H9 (cell line): Measurements from ENCODE around the gene PITX1. TPM values are rescaled to one million over a fixed set of nuclear protein-coding genes. Genes with fewer than 3 reads are reported as not detected.

ENCODE experiments used
- DNase-seq: peaks from one replicate; pipeline ENCODE4 v3.0.0-alpha.2; 2017
- H2AFZ ChIP-seq: one replicate; pipeline ENCODE4 v1.6.1; 2013; ENCODE audit warnings: mild to moderate bottlenecking, low read length, control low read depth, moderate library complexity
- H2AK5ac ChIP-seq: 2 replicates; pipeline ENCODE4 v1.6.1; 2013; ENCODE audit warnings: low read length, control low read depth, mixed read lengths; ENCODE audit not compliant: insufficient read length
- H2BK120ac ChIP-seq: one replicate; pipeline ENCODE4 v1.6.1; 2013; ENCODE audit warnings: low read depth, mild to moderate bottlenecking, low read length, control low read depth, inconsistent platforms; ENCODE audit not compliant: poor library complexity, severe bottlenecking
- H2BK12ac ChIP-seq: 2 replicates; pipeline ENCODE4 v1.6.1; 2013; ENCODE audit warnings: low read length, control low read depth, mixed read lengths, low read depth; ENCODE audit not compliant: insufficient read length
- H2BK15ac ChIP-seq: 2 replicates; pipeline ENCODE4 v1.6.1; 2013; ENCODE audit warnings: low read depth, low read length, control low read depth
- H2BK20ac ChIP-seq: one replicate; pipeline ENCODE4 v1.6.1; 2013; ENCODE audit warnings: low read depth, mild to moderate bottlenecking, low read length, control low read depth, inconsistent platforms; ENCODE audit not compliant: poor library complexity, severe bottlenecking
- H2BK5ac ChIP-seq: 2 replicates; pipeline ENCODE4 v1.6.1; 2013; ENCODE audit warnings: low read length, control low read depth, mixed read lengths; ENCODE audit not compliant: insufficient read length
- H3K14ac ChIP-seq: 2 replicates; pipeline ENCODE4 v1.6.1; 2013; ENCODE audit warnings: low read length, control low read depth; ENCODE audit not compliant: insufficient read depth
- H3K18ac ChIP-seq: 2 replicates; pipeline ENCODE4 v1.6.1; 2013; ENCODE audit warnings: low read depth, mild to moderate bottlenecking, mixed read lengths, low read length, control low read depth; ENCODE audit not compliant: insufficient read length
- H3K23ac ChIP-seq: 2 replicates; pipeline ENCODE4 v1.6.1; 2013; ENCODE audit warnings: low read length, control low read depth, mixed read lengths, low read depth; ENCODE audit not compliant: insufficient read length
- H3K23me2 ChIP-seq: 2 replicates; pipeline ENCODE4 v1.6.1; 2013; ENCODE audit warnings: low read depth, mild to moderate bottlenecking, mixed read lengths, low read length, control low read depth; ENCODE audit not compliant: insufficient read length, poor library complexity, severe bottlenecking
- H3K27ac ChIP-seq: 2 replicates; pipeline ENCODE4 v1.5.1; 2013; ENCODE audit warnings: low read length, control low read depth, mixed read lengths, low read depth; ENCODE audit not compliant: insufficient read length
- H3K27me3 ChIP-seq: 2 replicates; pipeline ENCODE4 v1.6.1; 2013; ENCODE audit warnings: low read length, control low read depth, inconsistent platforms; ENCODE audit not compliant: insufficient read depth
- H3K4ac ChIP-seq: 2 replicates; pipeline ENCODE4 v1.6.1; 2013; ENCODE audit warnings: low read depth, mild to moderate bottlenecking, control low read depth, inconsistent platforms, low read length, moderate library complexity
- H3K4me1 ChIP-seq: 2 replicates; pipeline ENCODE4 v1.6.1; 2013; ENCODE audit warnings: low read length, control low read depth, inconsistent platforms; ENCODE audit not compliant: insufficient read depth
- H3K4me2 ChIP-seq: 2 replicates; pipeline ENCODE4 v1.6.1; 2013; ENCODE audit warnings: low read length, control low read depth, mixed read lengths; ENCODE audit not compliant: insufficient read length, insufficient read depth
- H3K56ac ChIP-seq: 2 replicates; pipeline ENCODE4 v1.6.1; 2013; ENCODE audit warnings: low read depth, mild to moderate bottlenecking, mixed read lengths, low read length, control low read depth; ENCODE audit not compliant: insufficient read length
- H3K79me1 ChIP-seq: 2 replicates; pipeline ENCODE4 v1.6.1; 2013; ENCODE audit warnings: low read depth, mild to moderate bottlenecking, moderate library complexity, low read length, control low read depth, inconsistent platforms; ENCODE audit not compliant: insufficient read depth, poor library complexity, severe bottlenecking
- H3K79me2 ChIP-seq: 2 replicates; pipeline ENCODE4 v1.6.1; 2013; ENCODE audit warnings: low read length, control low read depth, inconsistent platforms; ENCODE audit not compliant: insufficient read depth
- H3K9ac ChIP-seq: 2 replicates; pipeline ENCODE4 v1.6.1; 2013; ENCODE audit warnings: low read length, control low read depth, mixed read lengths; ENCODE audit not compliant: insufficient read length; ENCODE audit errors: extremely low read depth
- H3K9me3 ChIP-seq: one replicate; pipeline ENCODE4 v1.6.1; 2013; ENCODE audit warnings: low read depth, low read length, inconsistent platforms; ENCODE audit not compliant: control insufficient read depth
- H3T11ph ChIP-seq: one replicate; pipeline ENCODE4 v1.6.1; 2013; ENCODE audit warnings: mild to moderate bottlenecking, low read length, control low read depth, inconsistent platforms
- H4K20me1 ChIP-seq: one replicate; pipeline ENCODE4 v1.6.1; 2013; ENCODE audit not compliant: control insufficient read depth, insufficient read length, insufficient read depth
- H4K5ac ChIP-seq: 2 replicates; pipeline ENCODE4 v1.6.1; 2013; ENCODE audit warnings: low read depth, mild to moderate bottlenecking, mixed read lengths, low read length, control low read depth; ENCODE audit not compliant: insufficient read length
- H4K8ac ChIP-seq: replicated peaks from 2 replicates; pipeline ENCODE4 v1.6.1; 2013; ENCODE audit warnings: low read length, control low read depth, mixed read lengths, low read depth; ENCODE audit not compliant: insufficient read length
- H4K91ac ChIP-seq: 2 replicates; pipeline ENCODE4 v1.6.1; 2013; ENCODE audit warnings: low read depth, mild to moderate bottlenecking, moderate library complexity, mixed read lengths, low read length, control low read depth; ENCODE audit not compliant: insufficient read length
- H3K27ac Mint-ChIP-seq, 3 experiments: 2 replicates in 2 of 3; 3 replicates in 1 of 3; pipeline ENCODE4 v1.8.0; 2020 to 2021; ENCODE audit warnings: mixed read lengths in 3 of 3, mild to moderate bottlenecking in 1 of 3, moderate library complexity in 1 of 3
- H3K27me3 Mint-ChIP-seq: 2 replicates; pipeline ENCODE4 v1.8.0; 2021; ENCODE audit warnings: low read depth, mild to moderate bottlenecking, moderate library complexity, mixed read lengths
- H3K36me3 Mint-ChIP-seq, 3 experiments: 2 replicates in 2 of 3; 3 replicates in 1 of 3; pipeline ENCODE4 v1.8.0; 2020 to 2021; ENCODE audit warnings: low read depth in 3 of 3, mixed read lengths in 3 of 3; ENCODE audit not compliant: insufficient read depth in 1 of 3
- H3K4me1 Mint-ChIP-seq, 2 experiments: 2 replicates each; pipeline ENCODE4 v1.8.0; 2020; ENCODE audit warnings: mixed read lengths in 2 of 2
- H3K4me3 Mint-ChIP-seq, 2 experiments: 2 replicates in 1 of 2; 3 replicates in 1 of 2; pipeline ENCODE4 v1.8.0; 2020 to 2021; ENCODE audit warnings: mild to moderate bottlenecking in 2 of 2, mixed read lengths in 2 of 2, moderate library complexity in 1 of 2
- H3K9me3 Mint-ChIP-seq, 2 experiments: 2 replicates in 1 of 2; 3 replicates in 1 of 2; pipeline ENCODE4 v1.8.0; 2020; ENCODE audit warnings: mild to moderate bottlenecking in 2 of 2, mixed read lengths in 2 of 2, moderate library complexity in 1 of 2
- CTCF ChIP-seq: fragments of 200-600 bp; sonication (generic); conservative IDR thresholded peaks from 3 replicates; pipeline ENCODE4 v1.8.0; 2021; ENCODE audit warnings: antibody characterized with exemption, mild to moderate bottlenecking
- WGBS: extraction: QIAGEN DNeasy Blood & Tissue Kit; methylation state at CpG from one replicate; pipeline ENCODE4 v1.1.7; 2013; ENCODE audit warnings: missing lambda C conversion rate, low lambda C conversion rate, mixed read lengths; ENCODE audit not compliant: insufficient read length; ENCODE audit errors: extremely low coverage; 5-methylcytosine and 5-hydroxymethylcytosine counted together
- total RNA-seq: library from RNA; stranded (reverse); gene quantifications from 2 replicates; pipeline ENCODE4 v1.2.1, GENCODE V29; 2021

PITX1 gene
- total RNA-seq, 1 experiment from 2014 or later: not detected

GRCh38 chr5:135065306-135066265 is 31.6 kb upstream of the PITX1 start:
- Histone ChIP-seq H3K9me3 (no peaks in the 10 kb centered on the region), H4K91ac (no peak overlapping the region), H2BK5ac (no peak overlapping the region), H3K27me3 (no peaks in the 10 kb centered on the region), H4K8ac (no peak overlapping the region), H3K18ac (no peak overlapping the region), H3K4me1 (no peaks in the 10 kb centered on the region), H2BK12ac (no peak overlapping the region), H4K5ac (no peak overlapping the region), H3K9ac (no peak overlapping the region), H3K4ac (no peak overlapping the region), H3K79me2 (no peaks in the 10 kb centered on the region), H3T11ph (no peak overlapping the region), H3K14ac (no peak overlapping the region), H2AK5ac (no peak overlapping the region), H3K56ac (no peak overlapping the region), H2BK20ac (no peak overlapping the region), H3K23me2 (no peaks in the 10 kb centered on the region), H3K4me2 (no peak overlapping the region), H2BK120ac (no peak overlapping the region), H2BK15ac (no peak overlapping the region), H3K23ac (no peak overlapping the region), H2AFZ (no peak overlapping the region), H3K79me1 (no peaks in the 10 kb centered on the region), H4K20me1 (no peaks in the 10 kb centered on the region), H3K27ac (no peak overlapping the region)
- no peaks in the 10 kb centered on the region for H3K36me3 Mint-ChIP-seq
- no peaks in the 10 kb centered on the region; a peak in 1 of 5 replicates for H3K9me3 Mint-ChIP-seq
- no peak for TF ChIP-seq CTCF
- WGBS: no CpG with 5 or more reads among the region's 16 CpGs
- H3K4me1 Mint-ChIP-seq: peaks cover 10 to 11% of the 10 kb centered on the region in 2 experiments
- H3K4me3 Mint-ChIP-seq: no peak overlapping the region
- no peak for DNase-seq
- H3K27me3 Mint-ChIP-seq: peaks cover 100% of the 10 kb centered on the region
- no peak overlapping the region for H3K27ac Mint-ChIP-seq
